ENCODE results near the gene FGD3. TPM values are rescaled to one million over a fixed set of nuclear protein-coding genes. Genes with fewer than 3 reads are reported as not detected.

FGD3 gene
- total and polyA plus RNA-seq, 9 of the 15 experiments (the other 6 are each of a cell fraction or from before 2014, with no cell fraction given) = 0.07 to 1.3 (median 0.29) TPM

- TF ChIP-seq VEZF1 (CRISPR knock-in tag; IDR thresholded peaks at IDR 0.05) (no peak), BRCA1 (IDR thresholded peaks at IDR 0.05) (no peak), BRCA1 (CRISPR knock-in tag; IDR thresholded peaks at IDR 0.05) (no peak), HMG20A (CRISPR knock-in tag; conservative IDR thresholded peaks at IDR 0.05) (no peak), FOXJ3 (CRISPR knock-in tag; IDR thresholded peaks at IDR 0.05) (no peak), SMAD4 (CRISPR knock-in tag; conservative IDR thresholded peaks at IDR 0.05) (no peak), ZBTB49 (CRISPR knock-in tag; IDR thresholded peaks at IDR 0.05; ENCODE audit: borderline replicate concordance) (no peak), YBX1 (IDR thresholded peaks at IDR 0.05) (no peak), KAT7 (CRISPR knock-in tag; IDR thresholded peaks at IDR 0.05; ENCODE audit: borderline replicate concordance) (no peak), STAT6 (CRISPR knock-in tag; IDR thresholded peaks at IDR 0.05) (no peak), LARP7 (IDR thresholded peaks at IDR 0.05) (no peak)
Measured at GRCh38 chr9:92968081-92968480, 20.8 kb downstream of the FGD3 start (continued).

Data from K562 (cell line).